Suprapubic skin (tissue), 4 donors: Measurements from ENCODE around the gene IQGAP2. TPM values are rescaled to one million over a fixed set of nuclear protein-coding genes. Genes with fewer than 3 reads are reported as not detected.

Source experiments
- DNase-seq, 2 donors: peaks; one replicate each; pipeline ENCODE4 v3.0.0-alpha.2; 2019; ENCODE audit warnings: low spot score in 2 of 2
- H3K27ac ChIP-seq: fragments of 200-600 bp; sonication (generic); one replicate; pipeline ENCODE4 v1.5.1; 2019
- H3K27me3 ChIP-seq: fragments of 200-600 bp; sonication (generic); one replicate; pipeline ENCODE4 v1.5.1; 2019
- H3K36me3 ChIP-seq: fragments of 200-600 bp; sonication (generic); one replicate; pipeline ENCODE4 v1.5.1; 2019
- H3K4me1 ChIP-seq: fragments of 200-600 bp; sonication (generic); one replicate; pipeline ENCODE4 v1.5.1; 2019
- H3K4me3 ChIP-seq: fragments of 200-600 bp; sonication (generic); one replicate; pipeline ENCODE4 v1.5.1; 2019; ENCODE audit warnings: mild to moderate bottlenecking
- H3K9me3 ChIP-seq: fragments of 200-600 bp; sonication (generic); one replicate; pipeline ENCODE4 v1.5.1; 2019
- CTCF ChIP-seq, 2 donors: fragments of 200-600 bp in 1 of 2; fragments of 450-650 bp in 1 of 2; sonication (generic) in 1 of 2; IDR thresholded peaks; one replicate each; pipeline ENCODE4 v1.5.1; 2016 to 2019; ENCODE audit warnings: antibody characterized with exemption in 2 of 2, mild to moderate bottlenecking in 1 of 2, moderate library complexity in 1 of 2
- EP300 ChIP-seq: sonication (generic); formaldehyde crosslinking; IDR thresholded peaks from one replicate; pipeline ENCODE4 v1.6.1; 2017; ENCODE audit warnings: antibody characterized with exemption
- POLR2A ChIP-seq, 2 donors: fragments of 450-650 bp; IDR thresholded peaks; one replicate each; pipeline ENCODE4 v1.6.1; 2017; ENCODE audit warnings: antibody characterized with exemption in 2 of 2, mild to moderate bottlenecking in 2 of 2, moderate library complexity in 2 of 2
- POLR2AphosphoS5 ChIP-seq, 3 donors: sonication (generic); formaldehyde crosslinking; IDR thresholded peaks; one replicate each; pipeline ENCODE4 v1.6.1; 2017; ENCODE audit warnings: antibody characterized with exemption in 3 of 3
- WGBS: methylation state at CpG from one replicate; pipeline ENCODE4 v1.1.5; 2018; 5-methylcytosine and 5-hydroxymethylcytosine counted together
- total RNA-seq, 4 donors: library from RNA; depleted of rRNA; stranded (reverse); fragments of >200 nt; gene quantifications; one replicate each; pipeline ENCODE4 v1.1.0, GENCODE V29; 2016

The IQGAP2 gene
- total RNA-seq, 4 donors from 2014 or later, result 10.1 to 49.0 (median 12.8) TPM

GRCh38 chr5:76664079-76664478 lies 261.0 kb downstream of the IQGAP2 start:
- no peaks in the 10 kb centered on the region for H3K27me3 ChIP-seq
- H3K4me1 ChIP-seq, result no peaks in the 10 kb centered on the region
- WGBS, result 96% methylated on average over 6 of the region's 6 CpGs
- H3K4me3 ChIP-seq, result no peak overlapping the region
- H3K27ac ChIP-seq, result no peak overlapping the region
- no peaks in the 10 kb centered on the region for H3K9me3 ChIP-seq
- no peak for TF ChIP-seq POLR2A (IDR thresholded peaks at IDR 0.05)
- TF ChIP-seq CTCF (IDR thresholded peaks at IDR 0.05), result no peak
- no peak for TF ChIP-seq POLR2AphosphoS5 (IDR thresholded peaks at IDR 0.05)
- TF ChIP-seq EP300, result no peak
- DNase-seq, result no peak
- H3K36me3 ChIP-seq, result no peaks in the 10 kb centered on the region

GRCh38 chr5:76667495-76667894 lies 264.4 kb downstream of the IQGAP2 start:
- Histone ChIP-seq H3K27ac (no peak overlapping the region), H3K27me3 (no peaks in the 10 kb centered on the region), H3K4me1 (no peaks in the 10 kb centered on the region), H3K9me3 (no peaks in the 10 kb centered on the region), H3K36me3 (no peaks in the 10 kb centered on the region), H3K4me3 (no peak overlapping the region)
- WGBS, result 93% methylated on average over 2 of the region's 2 CpGs
- DNase-seq, result no peak
- no peak for TF ChIP-seq POLR2AphosphoS5 (IDR thresholded peaks at IDR 0.05)
- TF ChIP-seq CTCF (IDR thresholded peaks at IDR 0.05), result no peak
- no peak for TF ChIP-seq EP300
- no peak for TF ChIP-seq POLR2A (IDR thresholded peaks at IDR 0.05)

- Histone ChIP-seq H3K4me1 (no peaks in the 10 kb centered on the region), H3K9me3 (no peaks in the 10 kb centered on the region), H3K27me3 (no peaks in the 10 kb centered on the region), H3K4me3 (no peak overlapping the region), H3K36me3 (no peaks in the 10 kb centered on the region), H3K27ac (no peak overlapping the region)
- no peak for DNase-seq
- no peak for TF ChIP-seq EP300
- no peak for TF ChIP-seq POLR2AphosphoS5 (IDR thresholded peaks at IDR 0.05)
- 93% methylated on average over 5 of the region's 5 CpGs for WGBS
Observed at GRCh38 chr5:76669245-76669644, 266.2 kb downstream of the IQGAP2 start.

GRCh38 chr5:76670508-76670907 lies 267.4 kb downstream of the IQGAP2 start:
- H3K4me1 ChIP-seq, result no peaks in the 10 kb centered on the region
- H3K36me3 ChIP-seq, result peaks cover 4% of the 10 kb centered on the region
- H3K27ac ChIP-seq, result no peak overlapping the region
- TF ChIP-seq EP300 (no peak), CTCF (IDR thresholded peaks at IDR 0.05) (no peak), POLR2AphosphoS5 (IDR thresholded peaks at IDR 0.05) (no peak), POLR2A (IDR thresholded peaks at IDR 0.05) (no peak)
- DNase-seq, result no peak
- H3K4me3 ChIP-seq, result no peak overlapping the region
- H3K9me3 ChIP-seq, result no peaks in the 10 kb centered on the region
- 89% methylated on average over 3 of the region's 3 CpGs for WGBS
- no peaks in the 10 kb centered on the region for H3K27me3 ChIP-seq

GRCh38 chr5:76672242-76672641 lies 269.2 kb downstream of the IQGAP2 start:
- Histone ChIP-seq H3K9me3 (no peaks in the 10 kb centered on the region), H3K36me3 (peaks cover 4% of the 10 kb centered on the region), H3K27ac (no peak overlapping the region), H3K4me1 (no peaks in the 10 kb centered on the region), H3K4me3 (no peak overlapping the region), H3K27me3 (no peaks in the 10 kb centered on the region)
- no peak for TF ChIP-seq POLR2AphosphoS5 (IDR thresholded peaks at IDR 0.05)
- no peak for TF ChIP-seq POLR2A (IDR thresholded peaks at IDR 0.05)
- no peak for TF ChIP-seq CTCF (IDR thresholded peaks at IDR 0.05)
- no peak for TF ChIP-seq EP300
- 77% methylated on average over 2 of the region's 2 CpGs for WGBS
- DNase-seq, result no peak

GRCh38 chr5:76673125-76673524 lies 270.0 kb downstream of the IQGAP2 start:
- no peak overlapping the region for H3K27ac ChIP-seq
- H3K36me3 ChIP-seq, result peaks cover 4% of the 10 kb centered on the region
- no peaks in the 10 kb centered on the region for H3K27me3 ChIP-seq
- H3K9me3 ChIP-seq, result no peaks in the 10 kb centered on the region
- H3K4me3 ChIP-seq, result no peak overlapping the region
- DNase-seq, result no peak
- no peak for TF ChIP-seq POLR2AphosphoS5 (IDR thresholded peaks at IDR 0.05)
- TF ChIP-seq CTCF (IDR thresholded peaks at IDR 0.05), result no peak
- TF ChIP-seq EP300, result no peak
- TF ChIP-seq POLR2A (IDR thresholded peaks at IDR 0.05), result no peak
- H3K4me1 ChIP-seq, result no peaks in the 10 kb centered on the region
